DND-41 (cell line): ENCODE data around the gene NLRX1.
"Not testable (repeated sequence)": the region's sequence is repeated elsewhere in the genome, so short reads cannot be mapped to it uniquely, and the experiment has no call there.

ENCODE experiments used
- ATAC-seq: fragments of 200-7000 bp; cut with Tn5 transposase; 3 replicates; pipeline ENCODE4 v1.9.1; 2021; ENCODE audit warnings: low read depth; ENCODE audit not compliant: insufficient read depth
- DNase-seq: peaks from one replicate; pipeline ENCODE4 v3.0.0-alpha.2; 2020
- H2AFZ ChIP-seq: 2 replicates; pipeline ENCODE4 v1.6.0; 2012; ENCODE audit warnings: low read depth, low read length
- H3K27ac ChIP-seq: 2 replicates; pipeline ENCODE4 v1.5.1; 2012; ENCODE audit warnings: low read length, inconsistent platforms
- H3K27me3 ChIP-seq: fragments of 200-600 bp; sonication (generic); 2 replicates; pipeline ENCODE4 v1.6.0; 2012; ENCODE audit warnings: low read length, mild to moderate bottlenecking, inconsistent platforms; ENCODE audit not compliant: insufficient read depth, poor library complexity
- H3K36me3 ChIP-seq: 2 replicates; pipeline ENCODE4 v1.5.1; 2012; ENCODE audit warnings: low read length, inconsistent platforms; ENCODE audit not compliant: insufficient read depth
- H3K4me1 ChIP-seq: 2 replicates; pipeline ENCODE4 v1.5.1; 2012; ENCODE audit warnings: mild to moderate bottlenecking, low read length; ENCODE audit not compliant: insufficient read depth
- H3K4me2 ChIP-seq: 2 replicates; pipeline ENCODE4 v1.6.0; 2012; ENCODE audit warnings: mild to moderate bottlenecking, moderate library complexity, low read length, inconsistent platforms; ENCODE audit not compliant: insufficient read depth
- H3K4me3 ChIP-seq, 2 experiments: fragments of 200-600 bp in 1 of 2; shearing (Covaris generic) in 1 of 2; 2 replicates each; pipeline ENCODE4 v1.5.1; 2012 to 2016; ENCODE audit warnings: inconsistent platforms in 2 of 2, low read length in 2 of 2, mild to moderate bottlenecking in 2 of 2, low read depth in 1 of 2, moderate library complexity in 1 of 2
- H3K79me2 ChIP-seq: 2 replicates; pipeline ENCODE4 v1.6.0; 2012; ENCODE audit warnings: low read length, inconsistent platforms; ENCODE audit not compliant: insufficient read depth
- H3K9ac ChIP-seq: 2 replicates; pipeline ENCODE4 v1.6.0; 2012; ENCODE audit warnings: low read depth, mild to moderate bottlenecking, inconsistent platforms, low read length, moderate library complexity
- H3K9me3 ChIP-seq: 2 replicates; pipeline ENCODE4 v1.5.1; 2012; ENCODE audit warnings: low read length, moderate library complexity, mild to moderate bottlenecking, inconsistent platforms; ENCODE audit not compliant: insufficient read depth, severe bottlenecking
- H4K20me1 ChIP-seq: 2 replicates; pipeline ENCODE4 v1.6.0; 2012; ENCODE audit warnings: low read length; ENCODE audit not compliant: insufficient read depth
- CTCF ChIP-seq: IDR thresholded peaks from 2 replicates; pipeline ENCODE4 v1.5.1; 2012; ENCODE audit warnings: borderline replicate concordance, low read length, moderate library complexity, mild to moderate bottlenecking; ENCODE audit not compliant: poor library complexity, severe bottlenecking; ENCODE audit errors: extremely low read depth
- EZH2 ChIP-seq: IDR thresholded peaks from 3 replicates; pipeline ENCODE4 v1.6.1; 2012; ENCODE audit warnings: borderline replicate concordance, low read depth, mild to moderate bottlenecking, moderate library complexity, low read length, inconsistent platforms; ENCODE audit not compliant: severe bottlenecking

NLRX1 gene

GRCh38 chr11:119166368-119167076 is 2.0 kb upstream of the NLRX1 start:
- Histone ChIP-seq H4K20me1 (no peaks in the 10 kb centered on the region), H3K9me3 (no peaks in the 10 kb centered on the region), H3K36me3 (no peaks in the 10 kb centered on the region), H3K4me3 (no peak overlapping the region), H2AFZ (no peak overlapping the region), H3K4me1 (peaks cover 16% of the 10 kb centered on the region), H3K27ac (no peak overlapping the region), H3K9ac (no peak overlapping the region), H3K79me2 (no peaks in the 10 kb centered on the region), H3K4me2 (no peak overlapping the region), H3K27me3 (no peaks in the 10 kb centered on the region)
- DNase-seq (no peak), ATAC-seq (no peak)
- TF ChIP-seq EZH2 (no peak), CTCF (no peak)

- not testable (repeated sequence) for H3K79me2 ChIP-seq, H3K4me2 ChIP-seq, H3K4me3 ChIP-seq, H3K27ac ChIP-seq, H3K27me3 ChIP-seq, H3K36me3 ChIP-seq, ATAC-seq, H4K20me1 ChIP-seq, DNase-seq, H3K9ac ChIP-seq, H3K9me3 ChIP-seq, H2AFZ ChIP-seq
- peaks cover 16% of the 10 kb centered on the region for H3K4me1 ChIP-seq
These were observed 1.5 kb upstream of the NLRX1 start for GRCh38 chr11:119167077-119167458.

GRCh38 chr11:119167933-119168332 is 592 bp upstream of the NLRX1 start:
- ATAC-seq: no peak
- H3K9me3 ChIP-seq: no peaks in the 10 kb centered on the region
- H3K4me1 ChIP-seq: peaks cover 16% of the 10 kb centered on the region
- H3K27me3 ChIP-seq: no peaks in the 10 kb centered on the region
- H4K20me1 ChIP-seq: no peaks in the 10 kb centered on the region
- peak overlapping the region in 1 of 2 experiments; percentile 88; a peak in 2 of 4 replicates for H3K4me3 ChIP-seq
- peak overlapping the region; percentile 99; the same call in 1 of the 2 replicates for H2AFZ ChIP-seq
- H3K9ac ChIP-seq: peak overlapping the region; percentile 84
- no peaks in the 10 kb centered on the region for H3K79me2 ChIP-seq
- H3K4me2 ChIP-seq: peak overlapping the region; percentile 93
- no peaks in the 10 kb centered on the region for H3K36me3 ChIP-seq
- TF ChIP-seq EZH2 (no peak), CTCF (no peak)
- DNase-seq: no peak
- 0 out of 2 replicates have a peak overlapping the region, but pooled peaks have one; percentile 76 for H3K27ac ChIP-seq

- H2AFZ ChIP-seq: peak overlapping the region; percentile 99
These were observed 776 bp downstream of the NLRX1 start for GRCh38 chr11:119169282-119169719.

More at GRCh38 chr11:119169282-119169719, 776 bp downstream of the NLRX1 start:
- DNase-seq: peak; percentile 35
- Histone ChIP-seq H3K4me3 (peak overlapping the region; percentile 75 to 88), H4K20me1 (no peaks in the 10 kb centered on the region), H3K27me3 (no peaks in the 10 kb centered on the region), H3K4me1 (peaks cover 16% of the 10 kb centered on the region), H3K4me2 (peak overlapping the region; percentile 93), H3K79me2 (no peaks in the 10 kb centered on the region), H3K9ac (peak overlapping the region; percentile 84), H3K36me3 (no peaks in the 10 kb centered on the region), H3K9me3 (no peaks in the 10 kb centered on the region), H3K27ac (peak overlapping the region; percentile 76)
- peak; percentile 36 for ATAC-seq
- TF ChIP-seq EZH2: no peak
- TF ChIP-seq CTCF: no peak
